SH-SY5Y (cell line): Measurements from ENCODE around the gene LDAH.

ENCODE experiments used
- GATA2 ChIP-seq: IDR thresholded peaks from 2 replicates; pipeline ENCODE4 v1.6.1; 2011; ENCODE audit warnings: mild to moderate bottlenecking, low read depth, low read length
- GATA3 ChIP-seq: IDR thresholded peaks from 2 replicates; pipeline ENCODE4 v1.6.1; 2011; ENCODE audit warnings: low read depth, mild to moderate bottlenecking, low read length, moderate library complexity

The LDAH gene

GRCh38 chr2:20717641-20718040 is 105.3 kb downstream of the LDAH start:
- TF ChIP-seq GATA2: no peak
- TF ChIP-seq GATA3: no peak

GRCh38 chr2:20707601-20708000 is 115.3 kb downstream of the LDAH start:
- TF ChIP-seq GATA3 (no peak), GATA2 (no peak)

GRCh38 chr2:20706786-20707185 is 116.1 kb downstream of the LDAH start:
- TF ChIP-seq GATA3: no peak
- no peak for TF ChIP-seq GATA2

GRCh38 chr2:20706217-20706616 is 116.7 kb downstream of the LDAH start:
- TF ChIP-seq GATA3 (no peak), GATA2 (no peak)

DNA sequence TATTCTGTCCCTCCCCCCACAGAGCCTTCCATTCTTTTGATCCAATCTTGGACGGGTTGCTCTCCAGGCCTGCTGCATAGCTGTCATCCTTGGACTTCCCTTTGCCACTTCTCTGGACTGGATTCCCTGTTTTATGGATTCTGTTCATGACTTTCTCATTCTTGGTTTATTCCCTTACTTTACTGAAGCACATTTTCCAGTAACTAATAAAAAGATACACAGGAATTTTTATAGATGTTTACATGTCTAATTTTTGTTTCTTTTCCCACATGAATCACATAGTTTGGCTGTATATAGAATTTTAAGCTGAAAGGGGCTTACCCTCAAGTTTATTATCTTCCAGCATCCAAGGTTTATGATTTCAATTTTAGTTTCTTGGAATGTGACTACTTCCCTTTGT is 118.0 kb downstream of the LDAH start:
- no peak for TF ChIP-seq GATA3
- TF ChIP-seq GATA2: no peak

GRCh38 chr2:20702563-20702962 is 120.3 kb downstream of the LDAH start:
- TF ChIP-seq GATA3 (no peak), GATA2 (no peak)

DNA sequence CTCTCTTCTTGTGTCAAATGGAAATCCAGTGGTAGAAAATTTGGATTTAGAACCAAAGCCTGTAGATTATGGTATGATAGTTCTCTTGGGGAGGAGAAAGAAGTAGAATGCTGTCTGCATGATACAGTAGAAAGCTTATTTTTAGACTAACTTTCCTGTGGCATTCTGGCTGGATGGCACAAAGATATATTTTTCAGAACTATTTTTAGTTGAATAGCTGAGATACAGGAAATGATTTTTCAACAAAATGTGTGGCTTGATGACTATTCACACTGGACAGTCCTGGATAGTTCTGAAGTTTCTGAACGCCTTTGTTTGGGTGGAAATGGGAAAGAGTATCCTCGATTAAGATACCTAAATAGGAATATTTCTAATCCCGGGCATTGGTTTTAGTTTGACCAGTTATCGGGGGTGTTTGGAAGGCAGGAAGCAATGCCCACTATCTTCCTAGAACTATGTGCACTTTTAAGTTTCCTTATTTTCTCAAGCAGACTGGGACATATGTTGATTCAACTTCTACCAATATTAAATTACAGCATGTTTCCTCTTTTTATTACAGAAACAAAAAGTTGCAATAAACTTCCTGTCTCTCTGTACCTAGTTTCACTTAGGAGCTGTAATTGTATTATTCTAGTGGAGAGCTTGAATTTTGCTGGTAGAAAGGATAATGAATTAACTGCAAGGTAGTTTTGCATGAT is 123.8 kb downstream of the LDAH start:
- TF ChIP-seq GATA2: no peak
- TF ChIP-seq GATA3: no peak

DNA sequence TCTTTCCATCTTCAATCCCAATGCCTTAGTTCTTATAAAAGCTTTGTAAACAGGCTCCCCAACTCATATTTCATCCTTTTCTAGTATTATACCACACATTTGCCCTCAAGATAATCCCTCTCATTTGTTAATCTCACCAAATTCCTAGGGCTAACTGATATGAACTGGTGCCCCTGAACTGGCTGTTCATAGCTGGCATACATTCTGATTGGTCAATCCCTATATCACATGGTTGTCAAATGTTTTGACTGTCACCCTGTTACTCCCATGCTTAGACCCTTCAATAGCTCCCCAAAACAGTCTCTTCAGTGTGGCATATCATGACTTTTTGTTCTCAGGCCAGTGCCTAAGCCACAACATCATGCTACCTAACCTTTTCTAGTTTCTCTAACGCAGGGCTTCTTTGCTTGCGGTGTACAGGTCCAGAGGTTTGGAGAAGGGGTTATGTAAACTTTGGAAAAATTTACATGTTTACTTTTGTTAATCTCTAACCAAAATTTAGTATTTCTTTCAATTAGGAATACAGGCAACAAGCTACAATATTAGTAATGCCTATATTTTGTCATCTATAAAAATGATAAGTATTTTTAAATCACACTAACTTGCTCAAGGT is 125.5 kb downstream of the LDAH start:
- TF ChIP-seq GATA2: no peak
- no peak for TF ChIP-seq GATA3

GRCh38 chr2:20696366-20696765 is 126.5 kb downstream of the LDAH start:
- TF ChIP-seq GATA2 (no peak), GATA3 (no peak)

DNA sequence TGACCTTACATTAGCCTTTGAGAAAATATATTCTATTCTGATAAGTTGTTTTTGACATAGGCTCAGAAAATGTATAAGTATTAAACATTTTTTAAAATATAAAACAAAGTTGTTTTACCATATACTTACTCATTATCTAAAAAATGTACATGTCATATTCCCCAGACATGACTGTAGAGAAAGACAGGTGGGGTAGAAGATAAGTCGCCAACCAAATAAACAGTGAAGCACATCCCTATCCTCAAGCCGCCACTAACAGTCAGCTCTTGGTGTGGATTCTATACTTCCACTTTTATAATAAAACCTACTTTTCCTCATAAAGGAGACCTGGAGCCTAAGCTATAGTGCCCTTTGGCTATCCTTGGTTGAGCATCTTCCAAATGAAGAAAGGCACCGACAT is 129.6 kb downstream of the LDAH start:
- TF ChIP-seq GATA2 (no peak), GATA3 (no peak)

DNA sequence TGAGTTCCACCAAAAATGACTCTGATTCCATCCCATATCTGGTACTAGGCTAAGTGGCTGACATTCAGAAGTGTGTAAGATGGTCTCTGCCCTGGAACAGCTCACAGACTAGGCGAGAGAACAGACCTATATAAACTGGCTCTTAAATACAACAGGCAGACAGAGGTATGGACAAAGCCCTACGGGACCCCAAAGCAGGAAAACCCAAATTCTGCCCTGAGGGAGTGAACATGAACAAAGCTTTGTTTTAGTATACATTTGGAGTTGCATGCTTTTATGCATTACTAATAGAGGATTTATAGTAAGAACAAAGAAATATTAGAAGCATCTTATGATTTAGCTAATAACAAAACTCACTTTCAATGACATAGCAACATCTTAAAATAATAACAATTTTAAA is 130.8 kb downstream of the LDAH start:
- TF ChIP-seq GATA2 (no peak), GATA3 (no peak)

GRCh38 chr2:20691076-20691734 is 131.7 kb downstream of the LDAH start:
- TF ChIP-seq GATA2 (no peak), GATA3 (no peak)

GRCh38 chr2:20689428-20690264 is 133.3 kb downstream of the LDAH start:
- TF ChIP-seq GATA3 (no peak), GATA2 (no peak)

GRCh38 chr2:20687260-20687832 is 135.6 kb downstream of the LDAH start:
- TF ChIP-seq GATA2 (no peak), GATA3 (no peak)

DNA sequence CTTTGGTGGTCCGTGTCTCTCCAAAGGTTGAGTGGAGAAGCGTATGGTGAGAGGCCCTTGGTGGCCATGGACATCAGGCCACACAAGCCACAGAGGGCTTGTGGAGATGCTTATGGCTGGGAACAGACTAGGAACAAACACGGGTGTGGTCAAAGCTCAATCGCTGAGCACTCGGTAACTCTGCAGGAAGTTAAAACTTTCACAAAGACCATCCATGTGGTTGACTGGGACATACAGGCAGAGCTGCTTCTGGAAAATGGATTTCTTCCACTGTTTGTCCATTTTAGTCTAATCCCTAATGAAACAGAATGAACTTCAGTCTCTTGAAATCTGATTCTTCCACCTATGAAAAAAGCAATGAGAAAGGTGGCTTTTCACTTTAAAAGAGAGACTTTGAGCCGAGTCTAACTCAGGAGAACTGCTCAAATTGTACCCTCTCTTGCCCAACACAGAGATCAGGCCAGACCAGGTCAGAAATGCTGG is 138.3 kb downstream of the LDAH start:
- no peak for TF ChIP-seq GATA2
- TF ChIP-seq GATA3: no peak
